EL (cell line): ENCODE results near the gene CAPN3.
A peak's percentile ranks its signal among the peaks of the same experiment; 100 is the strongest.

Experiments used
- DNase-seq: peaks from one replicate; pipeline ENCODE4 v3.0.0-alpha.2; 2016

Gene CAPN3

DNA sequence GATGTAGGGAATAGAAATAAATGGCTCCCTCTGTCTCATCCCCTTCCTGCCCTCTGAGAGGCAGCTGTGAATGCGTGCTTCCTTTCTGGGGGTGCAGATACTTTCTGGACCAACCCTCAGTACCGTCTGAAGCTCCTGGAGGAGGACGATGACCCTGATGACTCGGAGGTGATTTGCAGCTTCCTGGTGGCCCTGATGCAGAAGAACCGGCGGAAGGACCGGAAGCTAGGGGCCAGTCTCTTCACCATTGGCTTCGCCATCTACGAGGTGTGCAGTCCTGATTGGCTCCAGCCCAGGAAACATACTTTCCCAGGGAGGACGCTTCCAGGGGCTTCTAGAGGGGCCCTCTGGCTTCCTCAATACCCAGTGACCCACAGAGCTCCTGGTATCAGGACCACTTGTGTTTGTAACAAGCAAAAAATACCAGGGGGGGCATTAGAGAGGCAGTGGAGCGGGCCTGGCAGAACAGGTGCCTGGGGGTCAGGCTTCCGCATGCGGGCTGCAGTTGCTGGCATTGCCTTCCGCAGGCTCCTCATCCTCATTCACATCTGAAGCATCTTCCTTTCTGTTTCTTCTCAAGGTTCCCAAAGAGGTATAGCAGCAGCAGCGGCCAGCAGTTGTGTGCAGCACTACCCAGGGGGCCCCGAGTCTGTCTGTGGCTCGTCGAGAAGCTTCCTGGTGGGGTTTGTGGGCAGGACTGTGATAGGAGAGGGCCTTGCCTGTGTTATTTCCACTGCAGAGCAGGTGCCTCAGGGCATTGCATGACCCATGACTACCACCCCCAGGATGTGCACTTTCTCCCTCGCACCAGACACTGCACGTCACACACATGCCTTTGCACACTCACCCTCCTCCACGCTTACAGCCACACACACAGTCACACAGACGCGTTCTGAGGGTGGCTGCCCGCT, 42.5 kb downstream of the CAPN3 start:
- no peak for DNase-seq

DNA sequence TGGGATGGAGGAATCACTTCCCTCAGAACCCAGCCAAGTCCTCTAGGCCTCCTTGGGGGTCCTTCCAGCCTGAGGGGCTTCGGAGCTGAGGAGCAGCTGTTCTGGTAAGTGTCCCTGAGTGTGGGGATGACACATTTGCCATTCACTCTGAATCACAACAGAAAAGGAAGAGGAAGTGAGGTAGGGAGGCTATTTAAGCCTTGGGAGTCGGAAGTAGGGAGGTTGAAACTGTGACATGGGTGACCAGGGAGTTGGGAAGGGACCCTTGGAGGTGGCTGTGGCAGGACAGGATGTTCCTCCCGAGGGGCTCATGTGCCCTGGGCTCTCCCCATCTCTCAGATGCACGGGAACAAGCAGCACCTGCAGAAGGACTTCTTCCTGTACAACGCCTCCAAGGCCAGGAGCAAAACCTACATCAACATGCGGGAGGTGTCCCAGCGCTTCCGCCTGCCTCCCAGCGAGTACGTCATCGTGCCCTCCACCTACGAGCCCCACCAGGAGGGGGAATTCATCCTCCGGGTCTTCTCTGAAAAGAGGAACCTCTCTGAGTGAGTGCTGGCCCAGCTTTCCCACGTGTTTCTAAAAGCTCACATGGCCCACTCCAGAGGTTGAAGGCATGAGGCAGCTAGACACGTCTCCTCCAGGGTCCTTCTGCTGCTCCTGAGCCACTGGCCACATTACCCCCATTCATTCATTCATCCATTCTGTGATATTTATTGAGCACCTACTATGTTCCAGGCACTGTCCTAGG, 43.3 kb downstream of the CAPN3 start:
- no peak for DNase-seq

DNA sequence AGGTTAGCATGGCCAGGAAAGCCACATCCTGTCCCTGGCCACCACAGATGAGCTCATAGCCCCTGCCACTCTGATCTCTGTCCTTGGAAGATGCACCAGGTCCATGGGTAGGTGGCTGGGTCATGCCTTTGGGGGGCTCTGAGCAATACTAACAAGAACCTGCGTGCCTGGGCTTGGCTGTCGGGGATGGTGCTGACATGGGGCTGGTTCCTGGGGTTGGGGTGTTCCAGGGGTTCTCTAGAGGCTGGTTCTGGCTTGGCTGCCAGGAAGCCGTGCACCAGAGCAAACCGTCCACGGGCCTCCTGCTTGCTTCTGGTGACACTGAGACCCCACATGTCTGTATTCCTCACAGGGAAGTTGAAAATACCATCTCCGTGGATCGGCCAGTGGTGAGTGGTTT, 44.1 kb downstream of the CAPN3 start:
- DNase-seq, result no peak

DNA sequence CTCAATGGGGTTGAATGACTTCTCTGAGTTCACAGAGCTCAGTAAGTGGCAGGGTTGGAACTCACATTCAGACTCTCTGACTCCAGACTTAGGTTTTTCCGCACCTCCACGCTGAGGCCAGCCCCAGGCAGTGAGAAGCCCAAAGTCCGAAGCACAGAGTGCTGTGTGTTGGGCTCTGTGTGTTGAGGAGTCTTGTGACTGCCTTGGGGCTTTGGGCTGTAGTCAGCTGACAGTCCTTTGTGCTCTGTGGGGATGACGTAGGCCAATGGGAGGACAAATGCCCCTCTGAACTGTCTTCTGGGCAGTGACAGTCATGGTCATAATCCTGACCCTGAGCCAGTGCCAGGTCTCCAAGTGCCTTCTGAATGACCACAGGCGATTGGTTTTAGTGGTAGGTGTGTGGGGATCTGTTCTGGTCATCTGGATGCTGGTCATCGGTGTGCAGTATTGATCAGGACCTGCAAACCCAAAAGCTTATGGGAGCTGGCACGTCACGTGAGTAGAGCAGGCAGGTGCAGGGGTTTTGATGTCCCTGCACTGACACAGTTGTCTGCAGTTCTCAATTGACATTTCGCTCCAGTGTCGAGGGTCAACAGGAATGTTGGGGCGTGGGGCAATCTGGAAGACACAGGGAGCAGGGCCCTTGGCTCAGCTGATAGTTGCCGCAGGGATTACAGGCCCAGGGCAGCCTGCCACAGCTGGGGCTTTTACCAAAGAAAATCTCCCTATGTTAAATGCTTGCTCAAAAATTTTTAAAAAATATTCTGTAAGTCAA, 45.3 kb downstream of the CAPN3 start:
- no peak for DNase-seq

DNA sequence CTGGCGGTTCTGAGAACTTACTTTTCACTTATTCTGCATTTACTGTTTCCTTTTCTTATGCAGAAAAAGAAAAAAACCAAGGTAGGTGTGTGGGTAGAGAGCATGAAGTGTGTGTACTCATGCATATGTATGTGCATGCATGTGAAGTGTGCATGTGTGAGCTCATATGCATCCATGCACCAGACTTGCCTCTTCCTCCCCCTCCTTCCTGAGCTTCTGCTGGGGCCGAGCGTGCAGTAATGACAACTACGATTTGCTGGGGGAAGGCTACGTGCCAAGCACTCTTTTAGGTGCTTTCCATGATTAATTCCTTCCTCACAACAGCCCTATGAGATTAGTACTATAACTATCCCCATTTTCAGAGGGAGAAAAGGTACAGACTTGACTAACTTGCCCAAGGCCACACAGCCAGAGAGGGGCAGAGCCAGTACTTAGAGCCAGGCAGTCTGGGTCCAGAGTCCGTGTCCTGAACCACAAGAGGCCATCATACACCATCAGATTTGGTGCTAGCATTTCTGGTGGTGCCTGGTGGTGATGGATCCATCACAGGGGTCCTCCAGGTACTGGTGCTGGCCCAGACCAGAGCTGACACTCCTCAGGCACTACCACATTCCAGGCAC, 46.7 kb downstream of the CAPN3 start:
- no peak for DNase-seq

DNA sequence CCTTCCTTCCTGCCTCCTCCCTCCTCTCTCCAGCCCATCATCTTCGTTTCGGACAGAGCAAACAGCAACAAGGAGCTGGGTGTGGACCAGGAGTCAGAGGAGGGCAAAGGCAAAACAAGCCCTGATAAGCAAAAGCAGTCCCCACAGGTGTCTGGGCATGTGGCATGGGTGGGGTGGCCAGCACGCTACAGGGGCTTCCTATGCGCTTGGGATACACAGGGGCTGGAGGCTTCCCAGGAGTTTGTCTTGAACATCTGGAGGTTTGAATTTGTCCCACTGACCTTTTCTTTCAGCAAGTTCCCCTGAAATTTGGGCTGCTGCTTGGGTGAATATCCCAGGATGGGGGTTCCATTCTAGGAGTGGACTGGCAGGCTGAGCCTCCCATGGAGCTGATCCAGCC, 48.9 kb downstream of the CAPN3 start:
- DNase-seq, result no peak

DNA sequence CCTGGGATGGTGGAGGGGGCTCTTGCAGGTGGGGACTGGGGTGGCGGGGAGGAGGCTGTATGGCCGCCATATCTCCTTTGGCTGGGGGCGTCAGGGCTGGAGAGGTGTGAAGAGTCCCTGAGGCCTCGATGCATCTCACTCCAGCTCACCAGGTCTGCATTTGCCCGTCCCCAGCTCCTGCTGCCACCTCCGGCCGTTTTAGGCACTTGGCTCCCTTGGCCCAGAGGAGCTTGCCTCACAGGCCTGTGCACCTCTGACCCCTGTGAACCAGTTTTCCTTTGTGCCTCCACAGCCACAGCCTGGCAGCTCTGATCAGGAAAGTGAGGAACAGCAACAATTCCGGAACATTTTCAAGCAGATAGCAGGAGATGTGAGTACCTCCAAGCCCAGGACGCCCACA, 49.7 kb downstream of the CAPN3 start:
- no peak for DNase-seq

DNA sequence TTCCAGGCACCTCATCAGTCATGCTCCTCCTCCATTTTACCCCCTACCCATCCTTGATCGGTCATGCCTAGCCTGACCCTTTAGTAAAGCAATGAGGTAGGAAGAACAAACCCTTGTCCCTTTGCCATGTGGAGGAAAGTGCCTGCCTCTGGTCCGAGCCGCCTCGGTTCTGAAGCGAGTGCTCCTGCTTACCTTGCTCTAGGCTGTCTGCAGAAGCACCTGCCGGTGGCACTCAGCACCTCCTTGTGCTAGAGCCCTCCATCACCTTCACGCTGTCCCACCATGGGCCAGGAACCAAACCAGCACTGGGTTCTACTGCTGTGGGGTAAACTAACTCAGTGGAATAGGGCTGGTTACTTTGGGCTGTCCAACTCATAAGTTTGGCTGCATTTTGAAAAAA, 52.6 kb downstream of the CAPN3 start:
- DNase-seq, result no peak

DNA sequence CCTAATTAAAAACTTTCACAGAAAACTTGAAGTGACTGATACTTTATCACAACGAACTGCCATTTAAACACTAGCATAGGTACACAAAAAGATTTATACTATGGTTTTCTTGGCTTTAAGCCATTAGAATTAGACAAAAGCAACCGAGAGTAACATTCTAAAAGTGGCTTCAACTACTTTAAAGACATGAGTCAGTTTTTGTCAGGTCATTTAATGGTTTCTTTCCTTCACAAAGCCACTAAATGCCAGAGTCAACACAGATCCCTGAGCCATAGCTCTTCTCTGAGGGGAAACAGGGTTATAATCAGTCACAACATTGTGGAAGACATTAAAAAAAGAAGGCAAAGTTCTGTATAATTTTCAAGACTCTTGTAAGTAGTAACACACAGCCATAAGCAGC, 54.6 kb downstream of the CAPN3 start:
- DNase-seq, result no peak

DNA sequence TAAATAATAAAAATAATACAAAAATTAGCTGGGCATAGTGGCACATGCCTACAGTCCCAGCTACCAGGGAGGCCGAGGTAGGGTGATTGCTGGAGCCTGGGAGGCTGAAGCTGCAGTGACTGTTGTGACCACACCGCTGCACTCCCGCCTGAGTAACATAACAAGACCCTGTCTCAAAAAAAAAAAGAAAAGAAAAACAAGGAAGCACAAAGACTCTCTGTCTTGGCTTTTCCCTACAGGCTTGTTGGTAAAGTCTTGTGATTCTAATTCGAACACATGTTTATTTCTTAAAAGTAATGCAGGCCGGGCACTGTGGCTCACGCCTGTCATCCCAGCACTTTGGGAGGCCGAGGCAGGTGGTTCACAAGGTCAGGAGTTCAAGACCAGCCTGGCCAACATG, 60.1 kb downstream of the CAPN3 start:
- no peak for DNase-seq

DNA sequence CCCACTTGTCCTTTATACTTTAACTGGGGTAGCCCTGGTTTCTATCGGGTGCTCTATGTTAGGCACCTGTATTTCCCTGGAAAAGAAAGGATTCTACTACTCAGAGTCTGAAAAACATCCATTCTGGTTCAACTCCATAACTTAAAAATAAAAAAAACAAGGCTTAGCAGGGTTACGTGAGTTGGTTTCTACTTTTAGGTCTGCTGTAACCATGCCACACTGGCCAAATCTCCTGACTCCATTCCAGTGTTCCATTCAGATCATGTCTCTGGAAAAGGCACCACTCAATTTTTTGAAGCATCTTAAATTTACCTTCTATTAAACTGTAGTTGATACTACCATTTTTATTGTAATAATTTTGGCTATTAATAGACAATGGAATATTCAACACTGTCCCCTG, 62.1 kb downstream of the CAPN3 start:
- DNase-seq, result no peak

DNA sequence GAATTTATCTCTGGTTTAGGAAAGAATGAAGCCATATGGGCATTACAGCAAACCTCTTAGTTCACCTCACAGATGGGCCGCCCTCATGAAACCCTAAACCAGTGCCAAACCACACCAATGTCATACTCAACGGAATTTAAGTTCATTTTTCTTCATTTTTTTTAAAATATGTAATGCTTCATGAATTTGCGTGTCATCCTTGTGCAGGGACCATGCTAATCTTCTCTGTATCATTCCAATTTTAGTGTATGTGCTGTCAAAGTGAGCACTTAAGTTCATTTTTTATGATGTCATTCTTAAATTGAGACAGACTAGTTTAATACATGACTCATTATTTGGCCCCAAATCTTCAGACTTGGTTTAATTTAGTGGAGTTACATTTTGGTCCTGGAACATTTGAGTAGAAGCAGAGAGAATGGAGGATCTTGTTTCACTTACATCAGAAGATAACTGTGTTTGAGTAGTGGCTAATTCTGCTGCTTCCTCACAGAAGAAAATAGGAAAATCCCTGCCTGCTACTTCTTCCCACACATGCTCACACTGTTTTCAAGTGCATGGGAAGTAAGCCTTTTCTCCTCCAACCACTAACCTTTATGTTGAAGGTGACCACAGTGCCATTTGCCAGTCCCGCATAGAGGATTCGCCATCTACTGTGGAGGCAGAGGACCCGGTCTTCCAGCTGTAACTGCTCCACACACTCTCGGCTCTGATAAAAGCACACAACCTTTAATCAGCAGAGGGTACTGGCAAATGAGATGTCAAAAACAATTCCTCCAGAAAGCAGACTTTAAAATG, 68.3 kb downstream of the CAPN3 start:
- DNase-seq, result peak; percentile 95

DNA sequence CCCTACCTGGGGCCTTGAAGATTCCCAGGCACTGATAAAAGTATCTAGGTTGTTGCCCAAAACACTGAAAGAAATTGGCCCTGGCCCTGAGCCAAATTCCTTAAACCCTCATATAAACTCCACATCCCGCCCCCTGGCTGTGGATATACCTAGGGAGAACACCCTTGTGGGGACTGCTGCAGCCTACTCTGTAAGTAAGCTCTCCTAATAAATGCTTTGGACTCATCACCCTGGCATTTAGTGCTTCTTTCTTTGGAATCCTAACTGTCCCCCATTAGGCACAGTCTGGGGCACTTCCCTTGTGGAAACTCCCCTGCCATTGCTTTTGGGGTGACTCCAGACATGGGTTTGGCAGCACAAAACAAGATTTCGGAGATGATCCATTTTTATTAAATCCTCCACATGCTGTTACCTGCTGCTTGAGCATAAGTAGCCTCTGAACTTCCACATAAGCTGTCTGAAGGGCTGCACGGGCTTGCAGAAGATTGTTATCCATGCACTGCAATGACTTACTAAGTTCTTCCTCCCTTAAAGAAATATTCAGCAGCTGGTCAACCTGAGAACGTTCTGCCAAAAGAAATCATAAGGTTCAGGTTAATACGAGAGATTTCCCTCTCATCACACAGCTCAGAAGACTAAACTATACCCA, 85.2 kb downstream of the CAPN3 start:
- peak; percentile 76 for DNase-seq

DNA sequence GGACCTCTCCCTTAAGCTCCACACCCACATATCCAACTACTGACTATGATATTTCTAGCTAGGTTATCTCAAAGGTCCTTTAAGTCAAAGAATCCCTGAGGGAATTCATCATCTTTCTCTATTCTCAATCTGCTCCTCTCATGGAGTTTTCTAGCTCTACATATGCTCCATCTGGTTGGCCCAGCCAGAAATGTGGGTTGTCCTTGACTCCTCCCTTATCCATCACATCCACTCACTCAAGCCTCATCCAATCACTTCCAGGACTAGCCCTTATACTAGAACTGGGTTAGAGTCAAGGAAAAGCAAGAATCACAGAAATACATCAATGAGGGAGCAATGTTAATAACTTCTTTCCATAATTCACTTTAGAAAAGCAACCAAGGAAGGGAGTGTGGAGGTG, 86.2 kb downstream of the CAPN3 start:
- DNase-seq, result no peak

DNA sequence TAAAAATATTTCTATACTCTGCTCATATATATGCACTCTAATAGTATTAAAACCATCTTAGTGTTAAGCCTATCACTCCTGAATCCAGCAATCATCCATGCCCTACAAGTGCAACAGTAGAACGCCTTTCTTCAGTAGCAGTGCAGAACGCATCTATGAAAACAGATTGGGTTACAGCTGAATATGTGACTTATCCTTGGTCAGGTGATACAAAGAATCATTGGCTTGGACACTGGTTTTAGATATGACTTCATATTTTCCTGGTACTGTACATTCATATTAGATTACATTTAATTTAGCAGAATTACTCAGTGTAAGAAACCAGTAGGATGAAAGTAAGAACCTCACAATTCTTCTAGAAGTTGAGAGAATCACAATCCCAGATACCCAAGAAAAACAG, 88.3 kb downstream of the CAPN3 start:
- DNase-seq, result no peak

DNA sequence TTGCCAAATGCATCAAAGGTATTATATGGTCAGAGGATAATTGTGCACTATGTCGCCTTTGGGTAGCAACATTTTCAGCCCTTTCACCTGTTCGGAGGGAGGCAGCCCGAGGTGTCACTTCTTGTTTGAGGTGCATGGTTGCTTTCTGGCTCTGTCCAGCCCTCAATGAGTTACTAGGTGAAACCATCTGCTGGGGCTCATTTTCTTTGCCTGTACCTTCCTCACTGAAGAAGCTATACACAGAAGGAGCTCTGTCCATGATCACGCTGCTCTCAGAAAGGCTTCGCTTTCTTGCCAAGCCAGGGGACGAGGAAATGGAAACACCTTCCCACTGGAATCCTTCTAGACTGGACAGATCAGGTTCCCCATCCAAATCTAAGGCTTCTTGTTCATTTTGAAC, 89.0 kb downstream of the CAPN3 start:
- DNase-seq, result no peak

DNA sequence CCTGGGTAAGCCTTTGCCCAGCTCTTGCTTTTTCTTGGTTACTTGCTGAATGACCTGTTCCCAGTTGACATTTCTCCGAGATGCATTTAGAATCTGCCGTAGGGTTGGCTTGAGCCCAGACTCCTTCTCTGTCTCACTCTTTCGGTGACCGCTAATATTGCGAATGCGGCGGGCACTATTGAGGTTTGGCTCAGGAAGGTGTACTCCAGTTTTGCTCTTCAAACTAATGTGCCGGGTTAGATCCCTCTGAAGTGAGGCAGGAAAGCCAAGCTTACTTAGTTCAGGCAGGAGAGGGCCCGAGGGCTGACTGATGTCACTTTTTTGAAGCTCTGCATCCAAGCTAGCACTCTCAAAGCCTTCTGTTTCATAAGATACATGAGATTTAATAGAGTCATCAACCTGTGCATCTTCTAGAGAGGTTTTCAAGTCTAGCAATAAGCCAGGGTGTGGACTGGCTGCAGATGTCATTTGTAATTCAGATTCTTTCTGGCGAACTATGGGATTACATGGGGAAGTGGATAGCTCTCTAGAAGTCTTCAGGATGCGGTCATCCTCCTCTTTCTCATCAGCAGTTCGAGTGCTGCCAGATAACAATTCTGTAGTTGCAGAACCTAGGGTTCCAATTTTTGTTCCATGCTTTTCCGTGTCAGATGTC, 90.6 kb downstream of the CAPN3 start:
- DNase-seq, result no peak

DNA sequence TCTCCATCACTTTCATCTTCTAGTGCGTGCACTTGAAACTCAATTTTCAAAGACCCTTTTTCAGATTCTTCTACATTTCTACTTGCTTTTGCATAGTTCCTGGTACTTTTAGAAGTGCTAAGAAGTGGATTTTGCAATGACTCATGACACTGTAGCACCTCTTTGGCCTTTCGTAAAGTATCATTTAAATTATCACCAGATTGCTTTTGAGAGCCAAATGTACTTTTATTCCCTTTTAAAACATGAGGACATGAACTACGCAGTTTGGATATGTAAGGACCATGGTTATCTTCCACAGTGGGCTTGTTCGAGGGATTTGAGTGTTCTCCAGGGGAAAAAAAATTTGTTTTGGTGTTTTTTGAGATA, 91.1 kb downstream of the CAPN3 start:
- no peak for DNase-seq

DNA sequence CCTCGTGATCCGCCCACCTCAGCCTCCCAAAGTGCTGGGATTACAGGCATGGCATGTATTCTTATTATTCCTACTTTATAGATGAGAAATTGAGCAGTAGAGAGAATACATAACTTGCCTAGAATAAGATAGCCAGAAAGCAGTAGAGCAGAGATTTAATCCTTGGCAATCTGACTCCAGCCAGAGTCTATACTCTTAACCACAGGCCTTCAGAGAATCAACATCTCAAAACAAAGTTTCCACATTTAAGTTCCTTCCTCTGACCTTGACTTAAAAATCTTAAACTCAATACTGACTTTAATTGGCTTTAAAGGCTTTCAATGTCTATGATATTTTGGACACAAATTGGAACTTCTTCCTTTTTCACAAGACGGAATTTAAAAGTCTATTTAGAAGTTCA, 94.5 kb downstream of the CAPN3 start:
- no peak for DNase-seq

DNA sequence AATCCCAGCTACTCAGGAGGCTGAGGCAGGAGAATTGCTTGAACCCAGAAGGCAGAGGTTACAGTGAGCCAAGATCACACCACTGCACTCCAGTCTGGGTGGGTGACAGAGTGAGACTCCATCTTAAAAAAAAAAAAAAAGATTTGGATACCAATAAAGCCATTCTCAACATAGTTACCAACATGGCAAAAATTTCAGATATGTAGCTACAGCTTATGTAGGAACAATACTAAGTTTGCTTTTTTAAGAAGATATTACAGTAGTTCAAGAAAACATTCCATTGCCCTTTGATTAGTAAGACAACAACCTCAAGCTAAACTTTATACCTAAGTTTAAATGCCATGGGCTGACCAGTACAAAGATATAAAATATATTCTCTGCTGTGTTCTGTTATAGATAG, 97.2 kb downstream of the CAPN3 start:
- peak; percentile 17 for DNase-seq

DNA sequence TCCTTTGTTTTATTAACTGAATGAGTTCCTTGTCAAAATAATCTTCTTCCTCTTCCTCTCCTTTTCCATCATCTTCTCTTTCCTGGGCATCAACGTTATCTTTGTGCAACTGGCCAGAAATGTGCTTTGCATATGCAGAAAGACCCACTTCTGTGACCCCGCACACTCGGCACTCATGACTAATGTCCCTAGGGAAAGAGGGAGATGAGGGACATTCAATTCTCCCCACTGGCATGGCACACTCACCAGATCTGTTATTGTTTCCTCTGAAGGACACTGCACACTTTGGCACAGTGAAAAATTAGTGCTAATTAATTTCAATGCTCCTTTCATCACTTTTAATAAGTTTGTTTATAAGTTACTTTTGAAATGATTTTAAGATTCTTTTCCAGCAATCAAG, 97.7 kb downstream of the CAPN3 start:
- DNase-seq, result peak; percentile 41
